Measurements from ENCODE around the gene FMNL2. TPM values are rescaled to one million over a fixed set of nuclear protein-coding genes. Genes with fewer than 3 reads are reported as not detected.

Gene FMNL2
- total RNA-seq, 1 experiment from 2014 or later: 38.2 TPM

DNA sequence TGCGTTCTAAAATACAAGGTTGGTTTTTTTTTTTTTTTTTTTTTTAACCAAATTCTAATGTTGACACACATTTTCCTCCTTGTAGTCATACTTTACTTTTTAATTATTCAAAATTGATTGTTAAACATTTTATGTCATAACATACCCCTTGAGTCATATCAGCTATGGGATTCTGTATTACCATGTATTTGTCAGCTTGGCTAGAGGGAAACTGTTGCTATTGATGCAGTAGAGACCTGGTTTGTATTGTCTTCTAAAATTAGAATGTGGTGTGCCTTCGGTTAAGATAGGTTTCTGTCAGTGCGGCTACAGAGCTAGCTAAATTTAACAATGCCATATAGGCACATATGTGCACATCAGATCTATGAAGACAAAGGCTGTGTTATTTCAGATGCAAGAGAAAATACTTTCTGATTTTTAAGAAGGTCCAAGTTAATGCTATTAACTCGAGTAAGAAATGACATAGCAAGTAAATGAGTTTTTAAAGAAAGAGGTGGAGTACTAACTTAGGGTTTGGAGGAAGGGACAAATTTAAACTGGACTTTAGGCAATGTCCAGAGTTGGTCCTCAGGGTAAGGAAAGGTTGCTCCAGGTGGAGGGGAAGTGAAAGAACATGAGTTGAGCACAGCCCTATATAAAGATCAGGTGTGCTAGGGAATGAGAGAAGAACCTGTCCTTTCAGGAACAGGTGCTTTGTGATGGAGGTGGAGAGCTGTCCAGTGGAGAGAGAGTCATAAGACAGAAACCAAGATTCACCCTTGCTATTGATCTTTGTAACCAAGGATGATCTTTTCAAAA lies 230.0 kb downstream of the FMNL2 start:
- DNase-seq: no peak
- H3K36me3 Mint-ChIP-seq (ENCODE audit: insufficient read depth, unreplicated experiment): peaks cover 22% of the 10 kb centered on the region
- Histone ChIP-seq H3K9me3 (no peaks in the 10 kb centered on the region), H3K4me1 (no peaks in the 10 kb centered on the region), H3K4me3 (ENCODE audit: low read depth, low read length) (no peak overlapping the region), H3K27me3 (replicated peaks; ENCODE audit: control insufficient read depth, insufficient read depth, low read length) (no peaks in the 10 kb centered on the region), H3K36me3 (ENCODE audit: control insufficient read depth, insufficient read depth, low read length) (no peaks in the 10 kb centered on the region)
- H3K27ac Mint-ChIP-seq (ENCODE audit: unreplicated experiment): no peak overlapping the region
- intact Hi-C loops (cut with micrococcal nuclease; ENCODE audit: unreplicated experiment): loop anchor here (5.0 kb wide), 1 partner anchor 62 kb away; no protein-coding TSS in a partner anchor
- H3K27me3 Mint-ChIP-seq (ENCODE audit: insufficient read depth, unreplicated experiment): no peaks in the 10 kb centered on the region
- ChIA-PET POLR2A (no interaction called here), CTCF (no interaction called here)
- H3K4me1 Mint-ChIP-seq (ENCODE audit: low read depth, unreplicated experiment): no peaks in the 10 kb centered on the region
- H3K9me3 Mint-ChIP-seq (ENCODE audit: unreplicated experiment): no peaks in the 10 kb centered on the region
- TF ChIP-seq, protein P1, sequence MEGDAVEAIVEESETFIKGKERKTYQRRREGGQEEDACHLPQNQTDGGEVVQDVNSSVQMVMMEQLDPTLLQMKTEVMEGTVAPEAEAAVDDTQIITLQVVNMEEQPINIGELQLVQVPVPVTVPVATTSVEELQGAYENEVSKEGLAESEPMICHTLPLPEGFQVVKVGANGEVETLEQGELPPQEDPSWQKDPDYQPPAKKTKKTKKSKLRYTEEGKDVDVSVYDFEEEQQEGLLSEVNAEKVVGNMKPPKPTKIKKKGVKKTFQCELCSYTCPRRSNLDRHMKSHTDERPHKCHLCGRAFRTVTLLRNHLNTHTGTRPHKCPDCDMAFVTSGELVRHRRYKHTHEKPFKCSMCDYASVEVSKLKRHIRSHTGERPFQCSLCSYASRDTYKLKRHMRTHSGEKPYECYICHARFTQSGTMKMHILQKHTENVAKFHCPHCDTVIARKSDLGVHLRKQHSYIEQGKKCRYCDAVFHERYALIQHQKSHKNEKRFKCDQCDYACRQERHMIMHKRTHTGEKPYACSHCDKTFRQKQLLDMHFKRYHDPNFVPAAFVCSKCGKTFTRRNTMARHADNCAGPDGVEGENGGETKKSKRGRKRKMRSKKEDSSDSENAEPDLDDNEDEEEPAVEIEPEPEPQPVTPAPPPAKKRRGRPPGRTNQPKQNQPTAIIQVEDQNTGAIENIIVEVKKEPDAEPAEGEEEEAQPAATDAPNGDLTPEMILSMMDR (IDR thresholded peaks at IDR 0.05; ENCODE audit: insufficient read depth in 1 of 2, low read depth in 1 of 2, low read length in 1 of 2, severe bottlenecking in 1 of 2, unreplicated experiment in 1 of 2): no peak
- no TSS peak for BruUV-seq (replicated peaks)
- H3K4me3 Mint-ChIP-seq (ENCODE audit: unreplicated experiment): no peak overlapping the region

DNA sequence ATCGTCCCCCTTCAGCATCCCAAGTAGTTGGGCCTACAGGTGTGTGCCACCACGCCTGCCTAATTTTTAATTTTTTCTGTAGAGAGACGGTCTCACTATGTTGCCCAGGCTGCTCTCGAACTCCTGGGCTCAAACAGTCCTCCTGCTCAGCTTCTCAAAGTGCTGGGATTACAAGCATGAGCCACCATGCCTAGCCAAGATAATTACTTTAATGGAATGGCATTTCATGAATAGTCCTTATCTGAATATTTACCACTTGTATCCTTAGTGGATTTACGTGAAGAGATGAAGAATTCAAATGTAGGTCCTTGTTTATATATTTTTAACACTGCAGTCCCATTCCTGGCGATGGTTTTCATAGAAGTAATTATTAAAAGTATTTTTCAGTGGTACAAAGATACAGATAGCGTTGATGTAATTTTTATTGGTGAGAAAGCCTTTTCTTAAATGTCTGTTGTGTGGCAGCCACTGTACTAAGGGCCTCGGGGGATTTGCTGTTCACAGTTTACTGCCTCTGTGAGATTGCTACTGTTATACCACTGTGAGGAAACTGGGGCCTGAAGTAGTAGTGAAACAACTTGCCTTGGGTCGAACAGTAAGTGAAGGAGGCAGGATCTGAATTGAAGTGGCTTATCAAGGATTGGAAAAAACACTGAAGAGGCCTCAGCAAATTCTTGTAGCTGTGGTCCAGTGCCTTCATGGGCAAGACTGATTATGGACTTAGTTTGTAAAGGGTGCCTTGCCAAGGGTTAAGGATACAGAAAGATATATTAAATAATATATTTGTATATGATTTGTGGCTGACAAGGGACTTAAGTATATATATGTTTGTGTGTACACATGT lies 231.1 kb downstream of the FMNL2 start:
- DNase-seq: no peak
- intact Hi-C loops (cut with micrococcal nuclease; ENCODE audit: unreplicated experiment): loop anchor here (5.0 kb wide), 1 partner anchor 61 kb away; no protein-coding TSS in a partner anchor
- Histone ChIP-seq H3K27me3 (replicated peaks; ENCODE audit: control insufficient read depth, insufficient read depth, low read length) (no peaks in the 10 kb centered on the region), H3K4me3 (ENCODE audit: low read depth, low read length) (no peak overlapping the region), H3K36me3 (ENCODE audit: control insufficient read depth, insufficient read depth, low read length) (no peaks in the 10 kb centered on the region), H3K9me3 (no peaks in the 10 kb centered on the region), H3K4me1 (no peaks in the 10 kb centered on the region)
- Mint-ChIP-seq H3K36me3 (ENCODE audit: insufficient read depth, unreplicated experiment) (peaks cover 18% of the 10 kb centered on the region), H3K27ac (ENCODE audit: unreplicated experiment) (no peak overlapping the region), H3K9me3 (ENCODE audit: unreplicated experiment) (no peaks in the 10 kb centered on the region), H3K27me3 (ENCODE audit: insufficient read depth, unreplicated experiment) (no peaks in the 10 kb centered on the region), H3K4me1 (ENCODE audit: low read depth, unreplicated experiment) (no peaks in the 10 kb centered on the region), H3K4me3 (ENCODE audit: unreplicated experiment) (no peak overlapping the region)
- CTCF ChIA-PET: no interaction called here
- TF ChIP-seq, protein P1 (IDR thresholded peaks at IDR 0.05; ENCODE audit: insufficient read depth in 1 of 2, low read depth in 1 of 2, low read length in 1 of 2, severe bottlenecking in 1 of 2, unreplicated experiment in 1 of 2): no peak
- BruUV-seq (replicated peaks): no TSS peak
- POLR2A ChIA-PET: no interaction called here

DNA sequence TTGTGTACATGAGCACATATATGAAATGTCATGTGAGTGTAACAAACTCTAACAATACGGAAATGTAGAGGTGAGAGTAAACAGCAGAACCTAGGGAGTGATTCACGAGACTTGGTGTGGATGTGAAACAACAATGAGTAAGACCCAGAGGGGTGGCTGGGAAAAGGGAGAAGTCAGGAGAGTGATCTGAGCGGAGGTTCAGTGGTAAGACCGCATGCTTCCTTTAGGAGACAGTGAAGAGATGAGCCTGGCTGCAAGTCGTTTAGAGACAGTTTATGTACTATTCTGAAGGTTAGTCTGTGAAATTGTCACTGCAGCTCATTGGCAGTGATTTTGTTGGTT lies 231.7 kb downstream of the FMNL2 start:
- H3K36me3 Mint-ChIP-seq (ENCODE audit: insufficient read depth, unreplicated experiment): peaks cover 18% of the 10 kb centered on the region
- no peaks in the 10 kb centered on the region for H3K9me3 ChIP-seq
- no peak overlapping the region for H3K27ac Mint-ChIP-seq (ENCODE audit: unreplicated experiment)
- H3K36me3 ChIP-seq (ENCODE audit: control insufficient read depth, insufficient read depth, low read length): no peaks in the 10 kb centered on the region
- POLR2A ChIA-PET: no interaction called here
- H3K4me3 ChIP-seq (ENCODE audit: low read depth, low read length): no peak overlapping the region
- H3K4me1 Mint-ChIP-seq (ENCODE audit: low read depth, unreplicated experiment): no peaks in the 10 kb centered on the region
- no peaks in the 10 kb centered on the region for H3K27me3 Mint-ChIP-seq (ENCODE audit: insufficient read depth, unreplicated experiment)
- no peak for DNase-seq
- intact Hi-C loops (cut with micrococcal nuclease; ENCODE audit: unreplicated experiment): loop anchor here (5.0 kb wide), 1 partner anchor 61 kb away; no protein-coding TSS in a partner anchor
- H3K27me3 ChIP-seq (replicated peaks; ENCODE audit: control insufficient read depth, insufficient read depth, low read length): no peaks in the 10 kb centered on the region
- no peak overlapping the region for H3K4me3 Mint-ChIP-seq (ENCODE audit: unreplicated experiment)
- no TSS peak for BruUV-seq (replicated peaks)
- H3K4me1 ChIP-seq: no peaks in the 10 kb centered on the region
- CTCF ChIA-PET: no interaction called here
- TF ChIP-seq, protein P1 (IDR thresholded peaks at IDR 0.05; ENCODE audit: insufficient read depth in 1 of 2, low read depth in 1 of 2, low read length in 1 of 2, severe bottlenecking in 1 of 2, unreplicated experiment in 1 of 2): no peak
- no peaks in the 10 kb centered on the region for H3K9me3 Mint-ChIP-seq (ENCODE audit: unreplicated experiment)
